Measurements from ENCODE around the gene ATP1B1.

Gene ATP1B1

GRCh38 chr1:169103480-169103893, 3.0 kb upstream of the ATP1B1 start:
- TF ChIP-seq GATA1 (IDR thresholded peaks at IDR 0.05; ENCODE audit: low read depth, low read length) (no peak), POLR2A (IDR thresholded peaks at IDR 0.05; ENCODE audit: low read length) (no peak)
- DNase-seq, result no peak

DNA sequence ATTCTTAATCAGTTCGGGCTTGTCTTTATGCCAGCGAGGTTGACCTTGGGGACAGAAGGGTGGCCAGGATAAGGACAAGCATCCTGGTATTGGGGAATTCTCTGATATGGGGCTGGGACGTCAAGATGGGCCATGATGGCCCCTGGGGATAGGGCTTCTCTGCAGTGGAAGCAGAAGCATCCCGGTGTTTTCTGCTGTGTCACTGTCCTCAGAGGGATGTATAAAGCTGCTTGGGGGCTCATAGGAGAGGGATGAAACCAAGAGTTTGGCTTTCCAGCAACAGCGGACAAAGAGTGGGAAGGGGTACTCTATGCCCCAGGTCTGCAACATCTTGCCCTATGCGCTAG, 1.4 kb upstream of the ATP1B1 start:
- peak in 1 of 2 experiments; percentile 25 for DNase-seq

GRCh38 chr1:169105434-169106094, 926 bp upstream of the ATP1B1 start:
- peak; percentile 66 to 69 for DNase-seq

More for the DNA sequence above, 1.4 kb upstream of the ATP1B1 start:
- TF ChIP-seq POLR2A (IDR thresholded peaks at IDR 0.05; ENCODE audit: low read length), result no peak
- no peak for TF ChIP-seq GATA1 (IDR thresholded peaks at IDR 0.05; ENCODE audit: low read depth, low read length)

GRCh38 chr1:169106921-169107602, 572 bp downstream of the ATP1B1 start:
- TF ChIP-seq GATA1 (IDR thresholded peaks at IDR 0.05; ENCODE audit: low read depth, low read length) (no peak), POLR2A (IDR thresholded peaks at IDR 0.05; ENCODE audit: low read length) (no peak)
- peak; percentile 50 to 61 for DNase-seq

More at GRCh38 chr1:169105434-169106094, 926 bp upstream of the ATP1B1 start:
- TF ChIP-seq POLR2A (IDR thresholded peaks at IDR 0.05; ENCODE audit: low read length) (no peak), GATA1 (IDR thresholded peaks at IDR 0.05; ENCODE audit: low read depth, low read length) (no peak)

DNA sequence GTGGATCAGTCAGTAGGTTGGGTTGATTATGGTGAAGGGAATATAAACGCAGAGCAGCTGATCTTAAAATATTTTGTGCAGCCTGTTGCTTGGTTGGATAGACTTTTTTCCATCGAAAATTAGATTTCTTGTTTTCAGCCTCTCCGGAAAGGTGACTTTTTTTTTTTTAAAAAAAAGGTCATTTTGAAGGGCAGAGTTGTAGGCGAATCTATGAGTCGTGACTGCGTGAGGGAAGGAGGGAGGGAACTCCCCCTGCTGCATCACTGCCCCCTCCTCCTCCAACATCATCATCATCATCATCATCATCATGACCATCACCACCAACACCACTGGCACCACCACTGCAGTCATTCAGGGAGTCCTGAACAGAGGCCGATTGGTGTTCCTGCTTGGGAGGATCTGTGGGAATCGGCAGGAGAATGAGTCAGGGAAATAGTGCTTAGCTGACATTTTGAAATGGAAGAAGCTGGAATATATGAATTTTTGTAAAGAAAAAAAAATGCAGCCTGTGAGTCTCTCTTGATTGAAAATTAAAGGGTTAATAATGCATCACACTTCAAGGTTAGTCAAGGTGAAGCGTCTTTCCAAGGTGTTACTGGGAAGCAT, 1.2 kb downstream of the ATP1B1 start:
- TF ChIP-seq GATA1 (IDR thresholded peaks at IDR 0.05; ENCODE audit: low read depth, low read length), result no peak
- no peak for TF ChIP-seq POLR2A (IDR thresholded peaks at IDR 0.05; ENCODE audit: low read length)
- peak; percentile 34 to 42 for DNase-seq

GRCh38 chr1:169108223-169108622, 1.7 kb downstream of the ATP1B1 start:
- no peak for DNase-seq
- TF ChIP-seq POLR2A (IDR thresholded peaks at IDR 0.05; ENCODE audit: low read length), result no peak
- TF ChIP-seq GATA1 (IDR thresholded peaks at IDR 0.05; ENCODE audit: low read depth, low read length), result no peak

DNA sequence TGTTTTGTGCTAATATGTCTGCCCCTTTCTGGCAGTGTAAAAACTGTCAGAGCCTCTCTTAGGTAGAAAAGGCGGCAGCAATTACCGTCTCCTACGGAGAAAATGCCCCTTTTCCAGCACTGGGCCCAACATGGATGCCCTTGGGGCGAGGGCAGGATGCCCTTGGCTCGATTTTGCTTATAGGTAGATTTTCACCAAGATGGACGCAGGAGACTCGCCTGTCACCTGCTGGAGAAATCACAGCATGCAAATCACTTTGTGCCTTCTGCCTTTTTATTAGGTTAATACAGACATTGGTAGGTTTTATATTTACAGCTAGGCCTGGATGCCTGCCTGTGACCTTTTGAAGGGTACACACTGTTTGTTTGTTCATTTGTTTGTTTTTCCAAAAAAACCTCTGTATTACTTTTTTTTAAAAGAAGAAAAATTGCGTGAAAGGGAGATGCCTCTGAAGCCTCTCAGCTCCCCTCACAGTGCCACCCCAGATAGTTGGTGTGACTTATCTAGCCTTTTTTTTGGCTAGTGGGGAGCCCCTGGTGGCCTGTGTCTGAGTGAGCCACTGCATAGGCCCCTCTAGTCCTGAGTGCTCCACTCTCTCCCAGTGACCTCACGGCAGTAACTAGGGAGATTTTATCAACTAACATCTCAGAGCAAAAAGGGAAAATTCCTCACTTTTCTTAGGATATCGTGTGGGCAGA, 2.5 kb downstream of the ATP1B1 start:
- TF ChIP-seq GATA1 (IDR thresholded peaks at IDR 0.05; ENCODE audit: low read depth, low read length), result no peak
- TF ChIP-seq POLR2A (IDR thresholded peaks at IDR 0.05; ENCODE audit: low read length), result no peak
- DNase-seq, result peak; percentile 15 to 18

- no peak for TF ChIP-seq GATA1 (IDR thresholded peaks at IDR 0.05; ENCODE audit: low read depth, low read length)
- TF ChIP-seq POLR2A (IDR thresholded peaks at IDR 0.05; ENCODE audit: low read length), result no peak
- peak in 1 of 2 experiments; percentile 14 for DNase-seq
Observed at GRCh38 chr1:169109561-169110134, 3.2 kb downstream of the ATP1B1 start.

DNA sequence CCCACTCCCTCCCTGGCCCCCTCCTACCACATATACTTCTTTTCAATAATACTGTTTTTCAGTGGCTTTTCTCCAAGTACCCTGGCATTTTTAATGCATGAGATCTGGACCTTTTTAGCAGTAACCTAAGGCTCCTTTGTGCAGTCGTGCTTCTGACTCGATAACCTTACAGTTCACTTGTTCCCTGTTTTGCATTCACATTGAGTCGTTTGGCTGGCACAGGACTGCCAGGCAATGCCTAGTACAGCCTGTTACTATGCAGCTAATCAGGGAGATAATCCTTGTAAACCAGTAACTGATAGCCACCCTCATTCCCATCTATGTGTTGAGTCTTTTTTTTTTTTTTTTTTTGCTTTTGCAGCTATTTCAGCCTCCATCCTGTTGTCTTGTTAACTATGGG, 3.7 kb downstream of the ATP1B1 start:
- no peak for DNase-seq
- no peak for TF ChIP-seq POLR2A (IDR thresholded peaks at IDR 0.05; ENCODE audit: low read length)
- TF ChIP-seq GATA1 (IDR thresholded peaks at IDR 0.05; ENCODE audit: low read depth, low read length), result no peak

DNA sequence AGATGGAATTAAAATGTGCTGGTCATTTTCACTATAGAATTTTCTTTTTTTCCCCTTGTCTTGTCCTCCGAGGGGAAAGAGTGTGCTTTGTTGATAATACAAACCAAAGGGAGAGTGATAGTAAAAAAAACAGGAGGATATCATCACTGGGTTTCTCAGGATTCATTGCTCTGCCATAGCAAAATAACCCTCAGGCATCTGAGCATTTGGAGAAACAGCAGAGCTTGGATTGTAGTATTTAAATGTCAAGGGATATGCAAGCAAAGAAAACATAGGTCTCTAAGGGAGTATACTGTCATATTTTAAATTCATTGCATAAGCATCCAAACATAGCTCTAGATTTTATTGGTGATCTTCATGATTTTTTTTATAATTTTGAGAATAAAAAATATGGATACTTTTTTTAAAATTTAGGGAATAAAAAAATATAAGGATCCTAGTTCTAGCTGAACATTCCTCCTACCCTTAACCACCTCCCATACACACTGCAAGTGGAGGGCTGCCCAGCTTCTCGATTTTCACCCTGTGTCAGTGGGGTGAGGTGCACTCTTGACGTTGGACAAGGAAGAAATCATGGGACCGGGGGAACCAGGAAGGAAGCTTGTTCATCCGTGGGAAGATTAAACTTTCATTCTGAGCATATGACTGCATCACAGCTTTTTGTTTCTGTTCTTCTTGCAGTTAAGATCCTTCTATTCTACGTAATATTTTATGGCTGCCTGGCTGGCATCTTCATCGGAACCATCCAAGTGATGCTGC, 4.4 kb downstream of the ATP1B1 start:
- DNase-seq, result no peak
- no peak for TF ChIP-seq GATA1 (IDR thresholded peaks at IDR 0.05; ENCODE audit: low read depth, low read length)
- no peak for TF ChIP-seq POLR2A (IDR thresholded peaks at IDR 0.05; ENCODE audit: low read length)

DNA sequence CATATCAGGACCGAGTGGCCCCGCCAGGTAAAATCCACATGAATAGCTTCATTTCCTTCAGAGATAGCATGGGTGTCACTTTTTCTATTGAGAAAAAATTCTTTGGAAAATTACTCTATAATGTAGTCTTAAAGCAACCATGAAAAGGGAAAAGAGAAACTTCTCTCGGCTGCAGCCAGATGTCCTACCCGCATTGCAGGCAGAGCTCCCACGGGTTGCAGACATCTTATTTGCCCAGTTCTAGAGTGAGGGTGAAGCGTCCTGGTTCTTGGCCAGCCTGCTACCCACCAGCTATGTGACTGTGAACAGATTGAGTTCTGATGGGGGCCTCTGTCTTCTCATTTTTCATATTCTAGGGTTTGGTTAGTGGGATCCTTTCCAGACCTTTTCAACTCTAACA, 5.0 kb downstream of the ATP1B1 start:
- TF ChIP-seq GATA1 (IDR thresholded peaks at IDR 0.05; ENCODE audit: low read depth, low read length) (no peak), POLR2A (IDR thresholded peaks at IDR 0.05; ENCODE audit: low read length) (no peak)
- no peak for DNase-seq

DNA sequence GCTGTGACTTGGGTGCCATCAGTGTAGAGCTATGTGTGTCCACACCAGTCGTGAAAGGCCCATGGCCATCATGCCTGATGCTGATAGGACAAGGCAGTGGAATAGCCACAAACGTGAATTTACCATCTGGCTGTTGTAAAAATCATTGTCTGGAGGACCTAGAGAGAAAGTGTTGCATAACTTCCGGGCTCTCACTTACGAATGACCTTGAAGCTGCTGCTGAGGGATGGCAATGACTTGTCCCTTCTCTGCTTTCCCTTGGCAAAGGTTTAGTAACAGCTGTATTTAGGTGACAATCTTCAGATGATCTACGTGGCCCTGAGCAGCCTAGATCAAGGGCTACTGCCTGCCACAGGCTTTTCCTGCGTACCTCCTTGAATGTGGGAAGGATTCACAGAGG, 5.8 kb downstream of the ATP1B1 start:
- TF ChIP-seq POLR2A (IDR thresholded peaks at IDR 0.05; ENCODE audit: low read length) (no peak), GATA1 (IDR thresholded peaks at IDR 0.05; ENCODE audit: low read depth, low read length) (no peak)
- DNase-seq, result no peak

DNA sequence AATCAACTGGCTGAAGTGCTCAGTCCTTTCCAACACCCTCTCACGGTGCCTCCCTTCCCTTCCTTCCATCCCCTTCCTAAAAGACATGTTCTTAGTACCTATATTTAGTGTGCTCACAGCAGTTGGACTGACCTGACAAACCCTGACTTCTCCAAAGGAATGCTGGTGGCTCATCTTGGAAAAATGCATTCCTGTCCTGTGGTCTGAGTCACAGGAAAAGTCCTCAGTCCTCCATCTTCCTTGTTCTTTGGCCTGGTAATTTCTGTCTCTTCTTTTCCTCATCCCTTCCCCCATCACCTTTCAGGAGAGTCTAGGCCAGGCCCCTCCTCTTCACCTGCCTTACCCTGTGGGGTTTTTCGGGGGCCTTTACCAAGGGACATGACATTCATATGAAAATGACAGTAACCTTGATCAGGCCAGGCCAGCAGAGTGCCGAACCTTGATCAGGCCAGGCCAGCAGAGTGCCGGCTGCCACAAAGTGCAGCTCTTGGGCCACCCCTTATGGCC, 7.2 kb downstream of the ATP1B1 start:
- no peak for DNase-seq
- TF ChIP-seq POLR2A (IDR thresholded peaks at IDR 0.05; ENCODE audit: low read length) (no peak), GATA1 (IDR thresholded peaks at IDR 0.05; ENCODE audit: low read depth, low read length) (no peak)

All from erythroblast (primary cell).